Activated CD4-positive, alpha-beta T cell treated with anti-CD3 and anti-CD28 coated beads for 48 hours (primary cell): Measurements from ENCODE around the gene CYB5R2.

Source experiments
- DNase-seq: peaks from one replicate; pipeline ENCODE4 v3.0.0-alpha.2; 2020

Gene CYB5R2

DNA sequence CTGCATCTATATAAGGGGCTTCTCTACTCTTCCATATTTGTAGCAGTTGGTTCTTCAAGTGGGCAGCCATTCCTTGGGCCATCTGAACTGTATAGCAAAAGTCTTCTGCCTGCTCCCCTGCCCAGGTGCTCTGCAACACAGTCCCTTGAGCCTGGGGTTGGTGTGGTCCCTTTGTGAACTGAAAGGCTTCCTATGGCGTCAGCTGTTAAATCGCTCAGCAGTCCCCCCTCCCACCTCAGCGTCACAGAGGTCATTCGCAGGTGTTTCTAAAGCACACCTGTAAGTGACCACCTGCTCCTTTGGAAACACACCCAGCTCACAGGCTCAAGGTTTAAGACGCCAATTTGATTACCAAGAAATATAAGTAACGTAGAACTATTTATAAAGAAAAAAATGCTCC, 37.0 kb downstream of the CYB5R2 start:
- no peak for DNase-seq

DNA sequence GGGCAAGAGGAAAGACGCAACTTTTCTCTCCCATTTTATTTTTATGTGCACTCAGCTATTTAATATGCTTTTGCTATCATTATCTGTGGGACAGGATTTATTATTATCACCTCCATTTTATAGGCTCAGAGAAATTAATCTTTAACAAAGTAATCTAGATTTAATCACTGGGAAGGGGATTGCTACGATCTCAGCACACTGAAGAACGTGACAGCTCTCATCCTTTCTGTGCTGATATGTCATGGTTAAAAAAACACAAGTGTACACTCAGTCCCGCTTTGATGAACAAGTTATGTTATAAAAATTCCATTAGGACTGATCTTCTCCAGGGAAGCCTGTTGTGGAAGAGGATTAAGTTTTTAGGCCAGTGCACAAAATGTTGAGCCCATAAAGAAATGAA, 37.6 kb downstream of the CYB5R2 start:
- DNase-seq: no peak

DNA sequence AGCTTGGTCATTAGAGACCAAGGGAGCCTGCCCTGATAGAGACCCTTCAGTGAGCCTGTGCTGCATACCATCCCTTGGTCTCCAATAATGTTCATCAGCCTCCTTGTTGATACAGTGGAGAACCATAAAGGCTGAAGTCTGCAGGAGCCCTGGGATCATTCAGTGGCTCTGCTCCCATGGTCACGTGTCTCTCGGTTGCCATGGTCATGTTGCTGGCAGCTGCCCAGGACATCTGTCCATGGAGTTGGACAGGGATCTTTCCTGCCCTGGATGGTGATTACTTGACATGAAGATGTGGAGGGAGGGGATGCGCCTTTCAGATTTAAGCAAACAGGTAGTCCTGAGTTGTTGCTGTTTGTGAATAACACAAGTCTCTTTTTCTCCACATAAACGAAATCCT, 38.2 kb downstream of the CYB5R2 start:
- no peak for DNase-seq

DNA sequence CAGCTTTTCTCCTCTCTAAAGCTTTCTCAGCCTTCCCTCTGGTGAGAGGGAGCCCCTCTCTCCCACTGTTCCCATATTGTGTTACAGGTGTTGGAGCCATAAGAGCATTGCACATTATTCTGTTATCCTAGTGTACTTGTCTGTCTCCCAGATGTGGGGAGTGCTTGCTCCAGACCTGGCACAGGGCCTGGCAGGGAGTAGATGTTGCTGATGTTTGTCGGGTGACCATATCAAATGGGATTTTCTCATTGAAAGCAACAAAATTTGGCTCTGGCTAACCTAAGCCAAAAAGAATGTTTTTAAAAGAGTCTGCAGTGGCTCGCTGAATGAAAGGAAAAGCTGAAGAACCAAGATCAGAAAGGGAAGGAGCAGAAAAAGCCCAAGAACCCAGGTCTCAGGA, 41.1 kb downstream of the CYB5R2 start:
- no peak for DNase-seq

DNA sequence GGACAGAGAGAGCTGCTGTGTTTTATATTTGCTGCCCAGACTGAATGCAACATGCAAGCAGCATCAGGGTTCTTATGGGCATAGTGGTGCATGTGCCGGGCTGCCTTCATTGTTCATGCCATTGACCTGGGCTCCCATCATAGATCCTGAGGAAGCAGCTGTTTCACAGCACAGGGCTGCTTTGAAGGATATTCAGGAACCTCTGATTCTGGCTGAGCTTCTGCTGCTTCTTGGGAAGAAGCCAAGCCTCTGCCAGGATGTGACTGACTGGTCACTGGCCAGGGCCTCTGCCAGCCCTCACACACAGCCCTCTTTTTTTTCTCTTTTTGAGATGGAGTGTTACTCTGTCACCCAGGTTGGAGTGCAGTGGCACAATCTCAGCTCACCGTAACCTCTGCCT, 43.3 kb downstream of the CYB5R2 start:
- DNase-seq: no peak

DNA sequence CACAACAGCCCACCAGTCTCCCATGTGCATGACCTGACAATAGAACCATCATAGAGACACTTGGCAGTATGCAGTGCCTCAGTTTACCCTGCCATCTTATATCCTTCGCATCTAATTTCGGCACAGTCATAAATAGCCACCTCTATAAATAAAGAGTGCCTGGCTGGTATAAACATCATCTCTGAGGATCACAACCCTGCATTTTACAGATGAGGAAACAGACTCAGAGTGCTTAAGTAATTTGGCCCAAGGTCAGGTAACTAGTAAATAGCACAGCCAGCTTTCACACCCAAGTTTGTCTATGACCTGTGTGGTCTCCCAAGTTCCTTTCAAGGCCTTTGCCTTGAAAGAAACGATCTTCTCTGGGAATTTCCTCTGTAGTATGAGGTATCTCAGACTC, 44.6 kb downstream of the CYB5R2 start:
- no peak for DNase-seq

DNA sequence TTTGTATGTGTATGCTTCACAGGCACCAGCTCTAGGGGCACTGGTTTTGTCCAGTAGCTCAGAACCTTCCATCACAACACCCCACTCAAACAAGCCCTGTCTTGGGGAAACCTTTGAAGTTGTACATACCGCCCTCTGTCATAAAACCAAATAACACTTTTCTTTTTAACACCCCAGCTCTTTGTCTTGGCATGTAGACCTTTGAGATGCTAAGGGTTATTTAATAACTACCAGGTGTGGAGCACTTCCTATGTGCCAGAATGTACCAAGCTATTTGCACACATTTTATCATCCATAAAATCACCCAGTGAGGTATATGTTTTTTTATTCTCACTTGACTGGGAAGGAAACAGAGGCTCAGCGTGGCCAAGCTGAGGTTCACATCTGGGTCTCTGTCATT, 50.6 kb downstream of the CYB5R2 start:
- DNase-seq: no peak

DNA sequence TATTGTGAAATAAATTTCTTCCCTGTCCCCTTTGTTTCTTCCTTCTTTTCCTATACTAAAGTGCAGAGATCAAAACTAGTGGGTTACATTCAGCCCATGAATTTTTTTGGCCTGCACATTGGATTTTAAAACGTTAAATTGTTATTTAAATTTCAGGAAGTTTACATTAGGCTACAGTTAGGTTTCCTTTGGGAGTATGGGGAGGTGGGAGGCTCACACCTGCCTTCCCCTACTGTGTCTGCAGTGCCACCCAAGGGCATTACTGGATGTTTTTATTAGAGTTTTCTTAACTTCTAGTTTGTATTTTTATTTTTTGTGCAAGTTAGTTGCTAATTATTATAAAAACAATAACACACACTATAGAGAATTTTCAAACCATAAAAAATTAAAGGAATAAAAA, 51.7 kb downstream of the CYB5R2 start:
- no peak for DNase-seq

DNA sequence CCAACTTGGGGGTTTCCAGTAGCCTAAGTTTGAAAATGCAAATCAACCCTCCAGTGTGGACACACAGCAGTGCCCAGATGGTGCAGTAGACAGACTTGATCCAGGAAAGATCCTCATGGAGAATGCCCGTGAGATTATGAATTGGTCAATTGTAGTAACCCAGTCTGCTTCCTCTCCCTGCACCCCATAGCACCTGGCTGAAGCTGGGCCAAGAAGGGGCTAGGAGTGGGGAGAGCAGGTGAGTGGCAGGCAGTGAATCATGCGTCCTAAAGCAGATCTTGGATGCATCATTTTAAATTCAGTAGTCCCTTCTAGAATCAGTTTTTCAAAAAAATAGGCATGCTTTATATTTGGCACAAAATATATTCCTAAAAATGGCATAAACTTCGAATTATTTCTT, 52.2 kb downstream of the CYB5R2 start:
- DNase-seq: no peak

DNA sequence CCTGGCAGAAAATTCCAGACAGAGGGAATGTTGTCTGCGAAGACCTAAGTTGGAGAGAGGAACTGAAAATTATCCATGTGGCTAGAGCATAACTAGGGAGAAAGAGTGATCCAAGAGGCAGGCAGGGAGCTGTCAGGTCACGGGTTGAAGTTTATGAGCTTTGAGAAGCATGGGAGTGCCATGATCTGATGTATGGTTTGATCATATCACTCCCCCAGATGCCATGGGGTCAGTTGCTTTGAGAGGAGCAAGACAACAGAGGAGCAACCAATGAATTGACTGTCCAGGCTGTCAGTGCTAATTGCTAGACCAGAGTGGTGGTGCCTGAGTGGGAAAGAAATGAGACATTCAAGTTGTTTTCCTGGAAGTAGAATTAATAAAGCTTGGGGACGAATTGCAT, 54.0 kb downstream of the CYB5R2 start:
- DNase-seq: no peak

DNA sequence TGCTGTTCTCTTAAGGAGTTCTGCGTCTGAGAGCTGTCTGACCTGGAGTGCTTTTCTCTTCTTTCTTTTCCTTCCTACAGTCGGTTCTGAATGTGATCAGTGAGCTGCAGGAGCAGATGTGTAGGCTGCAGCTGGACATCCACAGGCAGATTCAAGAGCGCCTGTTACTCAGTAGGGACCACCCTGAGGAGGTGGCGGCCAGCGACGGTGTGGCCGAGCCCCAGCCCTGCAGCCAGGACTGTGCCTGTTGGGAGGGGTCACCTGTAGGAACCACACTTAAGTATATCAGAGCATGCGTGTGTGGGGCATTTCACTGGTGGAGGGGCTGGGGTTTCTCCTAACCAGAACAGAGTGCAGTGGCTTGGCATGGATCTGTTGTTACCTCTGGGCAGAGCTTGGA, 56.3 kb downstream of the CYB5R2 start:
- no peak for DNase-seq
